Upper lobe of left lung (tissue), 4 donors: ENCODE measurements around the gene WAPL.
"Not testable (repeated sequence)": the region's sequence is repeated elsewhere in the genome, so short reads cannot be mapped to it uniquely, and the experiment has no call there.

Experiments
- POLR2A ChIP-seq, 4 donors: fragments of 450-650 bp; IDR thresholded peaks; one replicate each; pipeline ENCODE4 v1.5.1; 2016 to 2017; ENCODE audit warnings: antibody characterized with exemption in 4 of 4, mild to moderate bottlenecking in 2 of 4
- TF ChIP-seq, protein P1 (sequence below), 6 experiments: fragments of 450-650 bp in 4 of 6; fragments of 200-600 bp in 2 of 6; sonication (generic) in 2 of 6; IDR thresholded peaks; one replicate each; pipeline ENCODE4 v1.5.1; 2016 to 2019; ENCODE audit warnings: antibody characterized with exemption in 6 of 6

DNA sequence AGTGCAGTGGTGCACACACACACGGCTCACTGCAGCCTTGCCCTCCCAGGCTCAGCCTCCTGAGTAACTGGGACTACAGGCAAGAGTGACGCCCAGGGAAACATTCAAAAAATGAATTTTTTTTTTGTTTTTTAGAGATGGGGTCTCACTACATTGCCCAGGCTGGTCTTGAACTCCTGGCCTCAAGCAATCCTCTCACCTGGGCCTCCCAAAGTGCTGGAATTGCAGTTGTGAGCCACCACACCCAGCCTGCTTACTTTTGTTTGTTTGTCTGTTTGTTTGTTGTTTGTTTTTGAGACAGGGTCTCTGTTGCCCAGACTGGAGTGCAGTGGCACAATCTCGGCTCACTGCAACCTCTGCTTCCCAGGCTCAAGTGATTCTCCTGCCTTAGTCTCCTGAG, 7.1 kb upstream of the WAPL start:
- TF ChIP-seq, protein P1, sequence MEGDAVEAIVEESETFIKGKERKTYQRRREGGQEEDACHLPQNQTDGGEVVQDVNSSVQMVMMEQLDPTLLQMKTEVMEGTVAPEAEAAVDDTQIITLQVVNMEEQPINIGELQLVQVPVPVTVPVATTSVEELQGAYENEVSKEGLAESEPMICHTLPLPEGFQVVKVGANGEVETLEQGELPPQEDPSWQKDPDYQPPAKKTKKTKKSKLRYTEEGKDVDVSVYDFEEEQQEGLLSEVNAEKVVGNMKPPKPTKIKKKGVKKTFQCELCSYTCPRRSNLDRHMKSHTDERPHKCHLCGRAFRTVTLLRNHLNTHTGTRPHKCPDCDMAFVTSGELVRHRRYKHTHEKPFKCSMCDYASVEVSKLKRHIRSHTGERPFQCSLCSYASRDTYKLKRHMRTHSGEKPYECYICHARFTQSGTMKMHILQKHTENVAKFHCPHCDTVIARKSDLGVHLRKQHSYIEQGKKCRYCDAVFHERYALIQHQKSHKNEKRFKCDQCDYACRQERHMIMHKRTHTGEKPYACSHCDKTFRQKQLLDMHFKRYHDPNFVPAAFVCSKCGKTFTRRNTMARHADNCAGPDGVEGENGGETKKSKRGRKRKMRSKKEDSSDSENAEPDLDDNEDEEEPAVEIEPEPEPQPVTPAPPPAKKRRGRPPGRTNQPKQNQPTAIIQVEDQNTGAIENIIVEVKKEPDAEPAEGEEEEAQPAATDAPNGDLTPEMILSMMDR (IDR thresholded peaks at IDR 0.05) = not testable (repeated sequence)
- TF ChIP-seq POLR2A (IDR thresholded peaks at IDR 0.05) = not testable (repeated sequence)
